Subcutaneous abdominal adipose tissue (tissue), 5 donors: ENCODE measurements around the gene RCN1.

Experiments used
- H3K27ac ChIP-seq: one replicate; pipeline ENCODE4 v1.7.0; 2013; ENCODE audit warnings: low read depth, mild to moderate bottlenecking, inconsistent platforms, low read length, moderate library complexity
- H3K27me3 ChIP-seq, 5 donors: one replicate each; pipeline ENCODE4 v1.7.0; 2013; ENCODE audit warnings: low read length in 5 of 5, inconsistent platforms in 1 of 5; ENCODE audit not compliant: control insufficient read depth in 5 of 5, insufficient read depth in 4 of 5
- H3K36me3 ChIP-seq, 5 donors: one replicate each; pipeline ENCODE4 v1.7.0; 2013; ENCODE audit warnings: low read length in 5 of 5; ENCODE audit not compliant: control insufficient read depth in 5 of 5, insufficient read depth in 5 of 5
- H3K4me1 ChIP-seq, 5 donors: one replicate each; pipeline ENCODE4 v1.7.0; 2013; ENCODE audit warnings: low read length in 5 of 5, mild to moderate bottlenecking in 3 of 5, moderate library complexity in 1 of 5; ENCODE audit not compliant: control insufficient read depth in 5 of 5, insufficient read depth in 5 of 5
- H3K4me3 ChIP-seq, 5 donors: one replicate each; pipeline ENCODE4 v1.7.0; 2013; ENCODE audit warnings: low read length in 5 of 5, low read depth in 1 of 5
- H3K9ac ChIP-seq, 5 donors: one replicate each; pipeline ENCODE4 v1.7.0; 2013; ENCODE audit warnings: low read length in 5 of 5, mild to moderate bottlenecking in 4 of 5, moderate library complexity in 3 of 5
- H3K9me3 ChIP-seq, 5 donors: one replicate each; pipeline ENCODE4 v1.7.0; 2013; ENCODE audit warnings: low read length in 5 of 5; ENCODE audit not compliant: control insufficient read depth in 5 of 5
- donor health status: healthy.
- donor health status: healthy.
- donor health status: healthy.
- donor health status: healthy.
- donor health status: healthy.

Gene RCN1

GRCh38 chr11:32090545-32091370 is at the start of gene RCN1:
Gene RCN1, plus strand, starts transcription at chr11:32091074. Its CDS starts 123 bp downstream, at chr11:32091197.
- H3K4me3 ChIP-seq = peak within 1 kb of the TSS; percentile 64 to 88 (median 80)
- no peaks in the 10 kb centered on the region for H3K27me3 ChIP-seq
- no peaks in the 10 kb centered on the region for H3K36me3 ChIP-seq
- H3K9ac ChIP-seq = peak within 1 kb of the TSS in 4 of 5 donors; percentile 73 to 84 (median 82)
- peaks cover 6 to 60% (median 55%) of the 10 kb centered on the region in 5 donors for H3K4me1 ChIP-seq
- H3K9me3 ChIP-seq = no peaks in the 10 kb centered on the region
- H3K27ac ChIP-seq = peak within 1 kb of the TSS; percentile 88

- no peak overlapping the region for H3K27ac ChIP-seq
- no peak overlapping the region for H3K9ac ChIP-seq
Measured at GRCh38 chr11:32043737-32044136, 47.1 kb upstream of the RCN1 start.

GRCh38 chr11:32044158-32044863 is 46.6 kb upstream of the RCN1 start:
- Histone ChIP-seq H3K4me1 (no peaks in the 10 kb centered on the region), H3K9ac (no peak overlapping the region), H3K36me3 (no peaks in the 10 kb centered on the region), H3K4me3 (no peak overlapping the region), H3K9me3 (no peaks in the 10 kb centered on the region), H3K27ac (no peak overlapping the region), H3K27me3 (peaks cover 0 to 7% (median 2%) of the 10 kb centered on the region in 5 donors)

More at GRCh38 chr11:32043737-32044136, 47.1 kb upstream of the RCN1 start:
- H3K27me3 ChIP-seq = peaks cover 0 to 7% (median 2%) of the 10 kb centered on the region in 5 donors
- no peaks in the 10 kb centered on the region for H3K4me1 ChIP-seq
- no peaks in the 10 kb centered on the region for H3K9me3 ChIP-seq
- H3K4me3 ChIP-seq = no peak overlapping the region
- no peaks in the 10 kb centered on the region for H3K36me3 ChIP-seq

GRCh38 chr11:32045456-32045855 is 45.4 kb upstream of the RCN1 start:
- no peaks in the 10 kb centered on the region for H3K9me3 ChIP-seq
- no peak overlapping the region for H3K27ac ChIP-seq
- H3K27me3 ChIP-seq = peaks cover 0 to 7% (median 0%) of the 10 kb centered on the region in 5 donors
- no peaks in the 10 kb centered on the region for H3K4me1 ChIP-seq
- no peak overlapping the region for H3K4me3 ChIP-seq
- H3K9ac ChIP-seq = no peak overlapping the region
- no peaks in the 10 kb centered on the region for H3K36me3 ChIP-seq

- Histone ChIP-seq H3K27ac (no peak overlapping the region), H3K36me3 (no peaks in the 10 kb centered on the region), H3K4me3 (no peak overlapping the region), H3K9ac (no peak overlapping the region), H3K4me1 (peaks cover 0 to 4% (median 0%) of the 10 kb centered on the region in 5 donors), H3K9me3 (no peaks in the 10 kb centered on the region), H3K27me3 (peaks cover 0 to 8% (median 5%) of the 10 kb centered on the region in 5 donors)
Measured at GRCh38 chr11:32050264-32050663, 40.6 kb upstream of the RCN1 start.

GRCh38 chr11:32052215-32052614 is 38.7 kb upstream of the RCN1 start:
- Histone ChIP-seq H3K4me1 (peaks cover 0 to 4% (median 0%) of the 10 kb centered on the region in 5 donors), H3K4me3 (no peak overlapping the region), H3K27me3 (peaks cover 0 to 8% (median 5%) of the 10 kb centered on the region in 5 donors), H3K9ac (no peak overlapping the region), H3K9me3 (no peaks in the 10 kb centered on the region), H3K27ac (no peak overlapping the region), H3K36me3 (no peaks in the 10 kb centered on the region)

GRCh38 chr11:32053151-32053888 is 37.6 kb upstream of the RCN1 start:
- H3K27ac ChIP-seq = no peak overlapping the region
- H3K4me3 ChIP-seq = no peak overlapping the region
- peaks cover 0 to 4% (median 0%) of the 10 kb centered on the region in 5 donors for H3K4me1 ChIP-seq
- no peaks in the 10 kb centered on the region for H3K36me3 ChIP-seq
- H3K9ac ChIP-seq = no peak overlapping the region
- peaks cover 0 to 8% (median 5%) of the 10 kb centered on the region in 5 donors for H3K27me3 ChIP-seq
- H3K9me3 ChIP-seq = no peaks in the 10 kb centered on the region

- Histone ChIP-seq H3K9me3 (no peaks in the 10 kb centered on the region), H3K9ac (no peak overlapping the region), H3K36me3 (no peaks in the 10 kb centered on the region), H3K4me1 (peaks cover 0 to 4% (median 0%) of the 10 kb centered on the region in 5 donors), H3K27ac (no peak overlapping the region), H3K4me3 (no peak overlapping the region), H3K27me3 (peaks cover 0 to 8% (median 4%) of the 10 kb centered on the region in 5 donors)
Measured at GRCh38 chr11:32055861-32056260, 35.0 kb upstream of the RCN1 start.

GRCh38 chr11:32056438-32056837 is 34.4 kb upstream of the RCN1 start:
- Histone ChIP-seq H3K4me1 (peaks cover 0 to 4% (median 0%) of the 10 kb centered on the region in 5 donors), H3K9ac (no peak overlapping the region), H3K27me3 (peaks cover 0 to 8% (median 3%) of the 10 kb centered on the region in 5 donors), H3K36me3 (no peaks in the 10 kb centered on the region), H3K4me3 (no peak overlapping the region), H3K9me3 (no peaks in the 10 kb centered on the region), H3K27ac (no peak overlapping the region)
